OCI-LY3 (cell line): ENCODE data around the gene SERGEF.

Experiments used
- H2AFZ ChIP-seq: fragments of 200-600, 300-600 bp; shearing (Covaris generic); 2 replicates; pipeline ENCODE4 v1.6.0; 2014; ENCODE audit warnings: antibody characterized with exemption, low read depth, low read length
- H3K27ac ChIP-seq: fragments of 200-600, 300-600 bp; sonication (generic); 2 replicates; pipeline ENCODE4 v1.5.1; 2014; ENCODE audit warnings: mild to moderate bottlenecking, low read length, moderate library complexity, mixed read lengths
- H3K27me3 ChIP-seq: fragments of 200-600, 300-600 bp; sonication (generic); 2 replicates; pipeline ENCODE4 v1.6.1; 2014; ENCODE audit warnings: low read depth, low read length, mixed read lengths
- H3K36me3 ChIP-seq: fragments of 200-600, 300-600 bp; sonication (generic); replicated peaks from 2 replicates; pipeline ENCODE3; 2014; ENCODE audit warnings: low read depth, low read length, mixed read lengths
- H3K4me1 ChIP-seq: fragments of 300-600, 200-600 bp; sonication (generic); 2 replicates; pipeline ENCODE4 v1.6.1; 2014; ENCODE audit warnings: low read length, mixed read lengths
- H3K4me2 ChIP-seq: fragments of 200-600, 300-600 bp; sonication (generic); 2 replicates; pipeline ENCODE4 v1.6.1; 2014; ENCODE audit warnings: low read length, mixed read lengths
- H3K4me3 ChIP-seq: fragments of 300-600, 200-600 bp; sonication (generic); 2 replicates; pipeline ENCODE4 v1.5.1; 2014; ENCODE audit warnings: antibody characterized with exemption, mild to moderate bottlenecking, low read length, moderate library complexity
- H3K79me2 ChIP-seq: fragments of 300-600, 200-600 bp; shearing (Covaris generic); 2 replicates; pipeline ENCODE4 v1.6.1; 2014; ENCODE audit warnings: mild to moderate bottlenecking, low read length, mixed read lengths
- H3K9ac ChIP-seq: fragments of 300-600, 200-600 bp; shearing (Covaris generic); 2 replicates; pipeline ENCODE4 v1.6.0; 2014; ENCODE audit warnings: mild to moderate bottlenecking, low read length, moderate library complexity
- H3K9me3 ChIP-seq: fragments of 200-600, 300-600 bp; shearing (Covaris generic); 2 replicates; pipeline ENCODE4 v1.6.1; 2014; ENCODE audit warnings: low read length, mixed read lengths; ENCODE audit not compliant: insufficient read depth
- H4K20me1 ChIP-seq: fragments of 200-600, 300-600 bp; sonication (generic); 2 replicates; pipeline ENCODE4 v1.6.1; 2016; ENCODE audit warnings: low read length, mixed read lengths; ENCODE audit not compliant: insufficient read depth
- CTCF ChIP-seq: fragments of 200-600, 300-600 bp; sonication (generic); IDR thresholded peaks from 2 replicates; pipeline ENCODE4 v1.5.1; 2014; ENCODE audit warnings: antibody characterized with exemption, low read length, low read depth
- EZH2phosphoT487 ChIP-seq: fragments of 200-600 bp; shearing (Covaris generic); IDR thresholded peaks from 2 replicates; pipeline ENCODE4 v1.6.1; 2018; ENCODE audit warnings: antibody characterized with exemption, mixed run types, low read depth

SERGEF gene

DNA sequence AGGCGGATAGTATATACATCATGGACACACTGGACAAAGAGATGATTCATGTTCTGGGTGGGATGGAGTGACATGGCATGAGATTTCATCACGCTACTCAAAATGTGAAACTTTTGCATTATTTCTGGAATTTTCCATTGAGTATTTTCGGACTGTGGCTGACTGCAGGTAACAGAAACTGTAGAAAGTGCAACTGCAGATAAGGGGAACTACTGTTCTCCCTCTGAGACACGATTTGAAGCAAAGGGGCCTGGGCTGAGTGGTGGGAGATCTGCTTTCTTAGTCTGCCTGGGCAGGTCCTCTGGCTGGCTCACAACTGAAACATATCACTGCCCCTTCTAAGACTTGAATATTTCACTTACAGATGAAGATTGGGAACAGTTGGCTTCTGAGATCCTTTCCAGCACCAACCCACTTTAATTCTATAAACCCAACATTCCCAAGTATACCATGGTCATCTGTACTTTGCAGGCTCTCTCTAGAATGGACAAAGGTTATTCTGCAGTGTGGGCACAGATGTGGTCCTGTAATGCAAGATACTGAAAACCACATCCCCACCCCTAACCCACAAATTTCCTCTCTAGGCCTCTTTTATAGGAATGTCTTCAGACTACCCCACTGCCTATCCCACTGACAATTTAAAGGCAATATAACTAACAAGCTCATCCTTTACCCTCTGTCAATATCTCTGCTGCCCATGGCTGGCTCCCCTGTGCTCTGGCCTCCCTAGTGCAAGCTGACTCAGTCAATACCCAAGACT, 157.1 kb downstream of the SERGEF start:
- Histone ChIP-seq H3K4me3 (no peak overlapping the region), H3K27me3 (no peaks in the 10 kb centered on the region), H3K9me3 (no peaks in the 10 kb centered on the region), H3K4me2 (no peak overlapping the region), H2AFZ (no peak overlapping the region), H3K27ac (no peak overlapping the region), H3K9ac (no peak overlapping the region), H3K36me3 (no peaks in the 10 kb centered on the region), H3K4me1 (no peaks in the 10 kb centered on the region), H4K20me1 (no peaks in the 10 kb centered on the region), H3K79me2 (no peaks in the 10 kb centered on the region)
- TF ChIP-seq EZH2phosphoT487 (no peak), CTCF (no peak)

GRCh38 chr11:17853280-17853679, 159.6 kb downstream of the SERGEF start:
- Histone ChIP-seq H3K79me2 (no peaks in the 10 kb centered on the region), H3K4me3 (no peak overlapping the region), H2AFZ (no peak overlapping the region), H4K20me1 (no peaks in the 10 kb centered on the region), H3K4me2 (no peak overlapping the region), H3K9ac (no peak overlapping the region), H3K27me3 (no peaks in the 10 kb centered on the region), H3K4me1 (no peaks in the 10 kb centered on the region), H3K27ac (no peak overlapping the region), H3K36me3 (no peaks in the 10 kb centered on the region), H3K9me3 (no peaks in the 10 kb centered on the region)
- no peak for TF ChIP-seq CTCF
- TF ChIP-seq EZH2phosphoT487: no peak

DNA sequence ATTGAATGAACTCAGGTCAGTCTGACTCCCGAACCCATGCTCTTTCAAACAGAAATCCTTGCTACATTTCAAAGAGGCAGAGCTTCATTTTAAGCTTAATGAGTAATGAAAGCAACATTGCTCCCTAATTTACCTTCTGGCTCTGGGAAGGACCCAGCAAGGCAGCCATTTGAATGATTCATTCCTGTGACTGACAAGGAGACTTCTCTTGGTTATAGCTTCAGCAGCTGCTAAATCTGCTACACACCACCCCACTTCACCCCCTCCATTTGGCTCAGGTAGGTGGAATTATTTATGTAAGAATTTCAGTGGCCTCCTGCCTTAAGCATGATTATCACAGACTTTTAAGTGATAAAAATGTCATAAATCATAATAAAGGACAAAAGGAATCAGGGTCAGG, 160.6 kb downstream of the SERGEF start:
- Histone ChIP-seq H3K4me1 (no peaks in the 10 kb centered on the region), H3K4me3 (no peak overlapping the region), H2AFZ (no peak overlapping the region), H3K4me2 (no peak overlapping the region), H3K36me3 (no peaks in the 10 kb centered on the region), H3K79me2 (no peaks in the 10 kb centered on the region), H3K27ac (no peak overlapping the region), H3K9me3 (no peaks in the 10 kb centered on the region), H3K9ac (no peak overlapping the region), H4K20me1 (no peaks in the 10 kb centered on the region), H3K27me3 (no peaks in the 10 kb centered on the region)
- no peak for TF ChIP-seq CTCF
- TF ChIP-seq EZH2phosphoT487: no peak

GRCh38 chr11:17851697-17852096, 161.2 kb downstream of the SERGEF start:
- no peaks in the 10 kb centered on the region for H3K36me3 ChIP-seq
- H3K27ac ChIP-seq: no peak overlapping the region
- no peak overlapping the region for H3K4me2 ChIP-seq
- no peaks in the 10 kb centered on the region for H3K9me3 ChIP-seq
- no peaks in the 10 kb centered on the region for H3K27me3 ChIP-seq
- H3K79me2 ChIP-seq: no peaks in the 10 kb centered on the region
- no peak overlapping the region for H3K4me3 ChIP-seq
- H2AFZ ChIP-seq: no peak overlapping the region
- H3K9ac ChIP-seq: no peak overlapping the region
- H3K4me1 ChIP-seq: no peaks in the 10 kb centered on the region
- TF ChIP-seq CTCF: no peak
- no peaks in the 10 kb centered on the region for H4K20me1 ChIP-seq
